Parathyroid adenoma (tissue), 2 donors: ENCODE results near the gene HOXD4.

ENCODE experiments used
- H2AFZ ChIP-seq: fragments of 300-600 bp; sonication (generic); one replicate; pipeline ENCODE4 v1.7.0; 2017; ENCODE audit warnings: antibody characterized with exemption, mild to moderate bottlenecking
- H3K27ac ChIP-seq: fragments of 300-600 bp; sonication (generic); one replicate; pipeline ENCODE4 v1.7.0; 2017
- H3K27me3 ChIP-seq: fragments of 300-600 bp; sonication (generic); one replicate; pipeline ENCODE4 v1.7.0; 2017; ENCODE audit warnings: low read length; ENCODE audit not compliant: control insufficient read depth, insufficient read depth
- H3K36me3 ChIP-seq: fragments of 300-600 bp; sonication (generic); one replicate; pipeline ENCODE4 v1.7.0; 2017; ENCODE audit warnings: low read length; ENCODE audit not compliant: control insufficient read depth, insufficient read depth
- H3K4me1 ChIP-seq: fragments of 300-600 bp; sonication (generic); one replicate; pipeline ENCODE4 v1.7.0; 2017; ENCODE audit warnings: control low read depth
- H3K4me2 ChIP-seq: fragments of 300-600 bp; sonication (generic); one replicate; pipeline ENCODE4 v1.7.0; 2017; ENCODE audit warnings: low read length
- H3K4me3 ChIP-seq: fragments of 300-600 bp; sonication (generic); one replicate; pipeline ENCODE4 v1.7.0; 2017; ENCODE audit warnings: low read depth, low read length
- H3K79me2 ChIP-seq: fragments of 300-600 bp; sonication (generic); one replicate; pipeline ENCODE4 v1.7.0; 2017; ENCODE audit warnings: control low read depth
- H3K9ac ChIP-seq: fragments of 300-600 bp; sonication (generic); one replicate; pipeline ENCODE4 v1.7.0; 2017; ENCODE audit warnings: mild to moderate bottlenecking
- H3K9me3 ChIP-seq: fragments of 300-600 bp; sonication (generic); one replicate; pipeline ENCODE4 v1.7.0; 2017; ENCODE audit warnings: low read length; ENCODE audit not compliant: control insufficient read depth
- CTCF ChIP-seq: fragments of 300-600 bp; sonication (generic); IDR thresholded peaks from one replicate; pipeline ENCODE4 v1.7.0; 2017; ENCODE audit warnings: antibody characterized with exemption, mild to moderate bottlenecking
- donor health status: primary hyperparathyroidism.

Gene HOXD4

GRCh38 chr2:176154576-176155252 lies 3.4 kb downstream of the HOXD4 start:
- TF ChIP-seq CTCF: no peak
- H3K27ac ChIP-seq: no peak overlapping the region
- H2AFZ ChIP-seq: no peak overlapping the region
- no peaks in the 10 kb centered on the region for H3K4me1 ChIP-seq
- no peak overlapping the region for H3K4me2 ChIP-seq
- H3K79me2 ChIP-seq: no peaks in the 10 kb centered on the region
- no peak overlapping the region for H3K9ac ChIP-seq
- H3K27me3 ChIP-seq: peaks cover 20% of the 10 kb centered on the region
- no peak overlapping the region for H3K4me3 ChIP-seq
- no peaks in the 10 kb centered on the region for H3K9me3 ChIP-seq
- H3K36me3 ChIP-seq: no peaks in the 10 kb centered on the region

DNA sequence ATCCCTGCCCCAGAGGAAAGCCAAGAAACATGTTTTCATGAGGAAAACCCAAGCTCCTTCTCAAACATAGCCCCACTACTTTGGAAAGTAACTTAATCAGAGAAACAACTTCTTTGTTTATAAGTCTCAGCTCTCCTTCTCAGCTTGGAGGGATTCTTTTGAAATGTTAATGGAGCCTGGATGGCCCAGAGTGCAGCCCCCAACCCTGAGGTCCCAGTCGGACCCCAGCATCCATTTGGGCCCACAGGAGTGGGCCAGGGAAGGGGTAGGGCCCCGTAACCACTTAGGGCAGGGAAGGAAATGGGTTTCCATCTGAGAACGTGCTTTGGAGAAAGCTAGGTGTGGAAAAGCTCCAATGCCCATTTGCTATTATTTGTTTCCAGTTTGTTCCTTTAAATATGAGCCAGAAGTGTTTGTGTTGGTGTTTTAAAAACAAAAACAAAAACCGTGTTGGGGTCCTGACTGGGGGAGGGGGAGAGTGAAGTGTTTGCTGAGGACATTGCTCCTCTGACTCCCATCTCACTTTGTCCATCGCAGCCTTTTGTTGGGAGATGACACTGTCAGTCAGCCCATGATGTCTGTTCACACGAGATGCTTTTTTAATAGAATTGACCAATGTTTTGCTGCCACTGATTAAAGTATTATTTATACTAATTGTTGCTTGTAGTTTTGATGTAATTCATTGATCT lies 4.2 kb downstream of the HOXD4 start:
- Histone ChIP-seq H3K4me3 (no peak overlapping the region), H3K36me3 (no peaks in the 10 kb centered on the region), H3K9ac (no peak overlapping the region), H3K4me1 (no peaks in the 10 kb centered on the region), H3K9me3 (no peaks in the 10 kb centered on the region), H3K27ac (no peak overlapping the region), H2AFZ (no peak overlapping the region), H3K27me3 (peaks cover 23% of the 10 kb centered on the region), H3K4me2 (no peak overlapping the region), H3K79me2 (no peaks in the 10 kb centered on the region)
- TF ChIP-seq CTCF: no peak

DNA sequence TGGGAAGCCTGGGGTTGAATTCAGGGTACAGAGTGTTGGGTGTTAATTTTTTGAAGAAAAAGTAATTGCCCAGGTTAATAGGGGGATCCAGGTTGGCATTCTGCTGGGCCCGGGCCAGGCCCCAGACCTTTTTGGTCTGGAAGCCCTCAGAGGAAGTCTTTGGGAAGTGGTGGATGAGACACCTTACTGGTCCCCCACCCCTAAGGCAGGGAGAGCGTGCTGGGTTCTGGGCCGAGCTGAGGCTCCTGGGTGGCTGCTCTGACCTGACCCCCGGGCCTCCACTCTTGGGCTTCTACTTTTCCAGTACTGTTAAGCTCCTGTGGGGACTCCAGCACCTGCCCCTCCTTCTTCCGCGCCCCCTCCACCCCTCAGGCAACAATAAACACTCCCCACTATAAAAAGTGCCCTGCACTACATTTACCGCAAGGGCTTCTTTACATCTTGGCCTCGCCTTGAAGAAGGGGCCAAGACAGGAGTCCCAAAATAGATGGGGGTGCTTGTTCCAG lies 5.0 kb downstream of the HOXD4 start:
- no peak for TF ChIP-seq CTCF
- Histone ChIP-seq H3K4me1 (no peaks in the 10 kb centered on the region), H3K36me3 (no peaks in the 10 kb centered on the region), H3K27me3 (peaks cover 27% of the 10 kb centered on the region), H3K9ac (no peak overlapping the region), H3K79me2 (no peaks in the 10 kb centered on the region), H2AFZ (no peak overlapping the region), H3K9me3 (no peaks in the 10 kb centered on the region), H3K27ac (no peak overlapping the region), H3K4me3 (no peak overlapping the region), H3K4me2 (no peak overlapping the region)

GRCh38 chr2:176156807-176157498 lies 5.6 kb downstream of the HOXD4 start, which contains the start of gene HOXD3:
HOXD3 (plus strand) TSS chr2:176157307; CDS start chr2:176169115, 11,808 bp downstream.
- H3K4me1 ChIP-seq: no peaks in the 10 kb centered on the region
- H3K27me3 ChIP-seq: peaks cover 27% of the 10 kb centered on the region
- H3K9me3 ChIP-seq: no peaks in the 10 kb centered on the region
- no peak within 1 kb of the TSS for H3K4me2 ChIP-seq
- no peaks in the 10 kb centered on the region for H3K79me2 ChIP-seq
- H3K36me3 ChIP-seq: no peaks in the 10 kb centered on the region
- H3K27ac ChIP-seq: no peak within 1 kb of the TSS
- H3K4me3 ChIP-seq: no peak within 1 kb of the TSS
- no peak within 1 kb of the TSS for H2AFZ ChIP-seq
- H3K9ac ChIP-seq: no peak within 1 kb of the TSS
- TF ChIP-seq CTCF: no peak
